ENCODE measurements around the gene SOX5. TPM values are rescaled to one million over a fixed set of nuclear protein-coding genes. Genes with fewer than 3 reads are reported as not detected.

The SOX5 gene
- total RNA-seq, 1 experiment from 2014 or later = not detected

- no peak for TF ChIP-seq CTCF (IDR thresholded peaks at IDR 0.05; ENCODE audit: unreplicated experiment)
- H3K4me1 Mint-ChIP-seq (ENCODE audit: low read depth, unreplicated experiment) = no peaks in the 10 kb centered on the region
- no peak for DNase-seq
- H3K27me3 Mint-ChIP-seq (ENCODE audit: unreplicated experiment) = no peaks in the 10 kb centered on the region
- no peaks in the 10 kb centered on the region for H3K36me3 Mint-ChIP-seq (ENCODE audit: insufficient read depth, unreplicated experiment)
- no peak overlapping the region for H3K27ac Mint-ChIP-seq (ENCODE audit: unreplicated experiment)
- peaks cover 3% of the 10 kb centered on the region for H3K9me3 Mint-ChIP-seq (ENCODE audit: low read depth, unreplicated experiment)
- CTCF ChIA-PET = interaction anchor here (0.7 kb wide), 1 partner anchor 534 kb away, joined by 3 read pairs; no protein-coding TSS in a partner anchor
- no peak overlapping the region for H3K4me3 Mint-ChIP-seq (ENCODE audit: low read depth, unreplicated experiment)
- intact Hi-C loops (cut with micrococcal nuclease; ENCODE audit: unreplicated experiment) = no loop called here
- BruUV-seq (replicated peaks) = no TSS peak
Measured at GRCh38 chr12:23899434-23899833, 50.0 kb downstream of the SOX5 start.

DNA sequence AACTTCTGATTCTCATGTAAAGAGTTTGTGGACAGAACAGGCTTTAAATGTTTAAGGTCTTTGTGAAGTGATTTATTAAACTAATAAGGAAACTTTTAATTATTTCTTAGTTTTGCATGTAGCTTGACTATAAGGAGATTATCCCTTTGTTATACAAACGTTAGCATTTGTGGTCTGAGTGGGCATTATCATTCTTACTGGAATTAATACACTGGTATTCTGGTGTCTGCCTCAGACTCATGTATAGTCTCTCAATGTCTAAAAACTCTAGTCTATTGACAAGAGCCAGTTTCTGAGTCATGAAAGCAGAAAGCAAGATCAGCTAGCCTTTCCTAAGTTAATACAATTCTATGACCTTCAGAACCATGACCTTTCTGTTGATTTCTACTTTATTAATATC is 51.3 kb downstream of the SOX5 start:
- no peak for TF ChIP-seq CTCF (IDR thresholded peaks at IDR 0.05; ENCODE audit: unreplicated experiment)
- DNase-seq = no peak
- no peaks in the 10 kb centered on the region for H3K4me1 Mint-ChIP-seq (ENCODE audit: low read depth, unreplicated experiment)
- no peak overlapping the region for H3K4me3 Mint-ChIP-seq (ENCODE audit: low read depth, unreplicated experiment)
- H3K27ac Mint-ChIP-seq (ENCODE audit: unreplicated experiment) = no peak overlapping the region
- no peaks in the 10 kb centered on the region for H3K27me3 Mint-ChIP-seq (ENCODE audit: unreplicated experiment)
- intact Hi-C loops (cut with micrococcal nuclease; ENCODE audit: unreplicated experiment) = no loop called here
- H3K9me3 Mint-ChIP-seq (ENCODE audit: low read depth, unreplicated experiment) = peaks cover 3% of the 10 kb centered on the region
- BruUV-seq (replicated peaks) = no TSS peak
- H3K36me3 Mint-ChIP-seq (ENCODE audit: insufficient read depth, unreplicated experiment) = no peaks in the 10 kb centered on the region
- CTCF ChIA-PET = no interaction called here

- H3K4me1 Mint-ChIP-seq (ENCODE audit: low read depth, unreplicated experiment) = no peaks in the 10 kb centered on the region
- H3K27me3 Mint-ChIP-seq (ENCODE audit: unreplicated experiment) = no peaks in the 10 kb centered on the region
- intact Hi-C loops (cut with micrococcal nuclease; ENCODE audit: unreplicated experiment) = no loop called here
- no TSS peak for BruUV-seq (replicated peaks)
- H3K9me3 Mint-ChIP-seq (ENCODE audit: low read depth, unreplicated experiment) = no peaks in the 10 kb centered on the region
- TF ChIP-seq CTCF (IDR thresholded peaks at IDR 0.05; ENCODE audit: unreplicated experiment) = no peak
- no peak overlapping the region for H3K4me3 Mint-ChIP-seq (ENCODE audit: low read depth, unreplicated experiment)
- no peak overlapping the region for H3K27ac Mint-ChIP-seq (ENCODE audit: unreplicated experiment)
- CTCF ChIA-PET = no interaction called here
- no peak for DNase-seq
- no peaks in the 10 kb centered on the region for H3K36me3 Mint-ChIP-seq (ENCODE audit: insufficient read depth, unreplicated experiment)
Measured at GRCh38 chr12:23895792-23896218, 53.7 kb downstream of the SOX5 start.

DNA sequence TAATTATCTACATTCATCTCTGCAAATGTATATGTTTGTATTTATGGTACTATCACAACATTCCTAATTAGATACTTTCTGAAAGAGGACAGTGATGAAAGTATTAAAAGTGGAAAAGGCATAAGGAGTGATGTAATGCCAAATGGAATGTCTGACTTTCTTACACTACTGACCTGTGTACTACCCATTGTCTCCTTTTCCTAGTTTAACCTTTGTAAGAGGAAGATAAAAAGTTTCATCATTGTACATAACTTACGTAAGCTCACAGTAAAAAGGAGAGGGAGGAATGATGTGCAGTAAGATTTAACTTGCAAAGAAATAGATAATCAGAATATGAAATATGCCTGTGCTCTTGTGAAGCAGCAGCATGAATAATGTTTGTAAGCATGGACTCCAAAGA is 55.9 kb downstream of the SOX5 start:
- H3K4me3 Mint-ChIP-seq (ENCODE audit: low read depth, unreplicated experiment) = no peak overlapping the region
- CTCF ChIA-PET = no interaction called here
- no peak overlapping the region for H3K27ac Mint-ChIP-seq (ENCODE audit: unreplicated experiment)
- no peak for TF ChIP-seq CTCF (IDR thresholded peaks at IDR 0.05; ENCODE audit: unreplicated experiment)
- DNase-seq = no peak
- H3K4me1 Mint-ChIP-seq (ENCODE audit: low read depth, unreplicated experiment) = no peaks in the 10 kb centered on the region
- intact Hi-C loops (cut with micrococcal nuclease; ENCODE audit: unreplicated experiment) = no loop called here
- no peaks in the 10 kb centered on the region for H3K9me3 Mint-ChIP-seq (ENCODE audit: low read depth, unreplicated experiment)
- no peaks in the 10 kb centered on the region for H3K27me3 Mint-ChIP-seq (ENCODE audit: unreplicated experiment)
- H3K36me3 Mint-ChIP-seq (ENCODE audit: insufficient read depth, unreplicated experiment) = no peaks in the 10 kb centered on the region
- no TSS peak for BruUV-seq (replicated peaks)
